ENCODE data around the gene GRID1.

DNA sequence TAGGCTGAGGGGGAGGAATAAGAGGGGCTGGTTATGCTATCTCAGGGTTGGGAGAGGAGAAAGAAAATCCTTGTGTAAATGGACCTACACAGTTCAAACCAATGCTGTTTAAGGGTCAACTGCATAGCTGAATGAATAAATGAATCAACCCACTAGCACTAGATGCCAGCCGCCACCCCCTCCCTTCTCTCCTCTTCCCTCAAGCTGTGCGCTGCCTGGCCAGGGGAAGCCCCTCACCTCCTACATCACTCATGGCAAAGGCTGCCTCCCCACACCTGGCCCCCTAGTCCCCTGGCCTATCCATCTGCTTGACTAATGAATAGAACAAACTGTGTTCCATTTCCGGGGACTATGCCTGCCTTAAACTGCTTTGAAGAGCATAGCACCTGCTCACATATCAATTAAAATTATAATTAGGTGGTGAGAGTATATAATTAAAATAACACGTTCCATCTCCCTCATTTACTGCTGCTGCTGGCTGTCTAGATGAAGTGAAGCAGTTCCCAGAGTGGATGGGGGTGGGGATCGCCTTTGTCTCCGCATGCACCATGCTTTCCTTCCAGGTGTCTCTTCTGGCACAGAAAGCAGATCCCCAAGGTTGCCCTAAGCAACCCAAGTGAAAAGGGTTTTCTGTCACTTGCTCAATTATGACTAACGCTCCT lies 32.6 kb downstream of the GRID1 start:
- TF ChIP-seq, protein P1, sequence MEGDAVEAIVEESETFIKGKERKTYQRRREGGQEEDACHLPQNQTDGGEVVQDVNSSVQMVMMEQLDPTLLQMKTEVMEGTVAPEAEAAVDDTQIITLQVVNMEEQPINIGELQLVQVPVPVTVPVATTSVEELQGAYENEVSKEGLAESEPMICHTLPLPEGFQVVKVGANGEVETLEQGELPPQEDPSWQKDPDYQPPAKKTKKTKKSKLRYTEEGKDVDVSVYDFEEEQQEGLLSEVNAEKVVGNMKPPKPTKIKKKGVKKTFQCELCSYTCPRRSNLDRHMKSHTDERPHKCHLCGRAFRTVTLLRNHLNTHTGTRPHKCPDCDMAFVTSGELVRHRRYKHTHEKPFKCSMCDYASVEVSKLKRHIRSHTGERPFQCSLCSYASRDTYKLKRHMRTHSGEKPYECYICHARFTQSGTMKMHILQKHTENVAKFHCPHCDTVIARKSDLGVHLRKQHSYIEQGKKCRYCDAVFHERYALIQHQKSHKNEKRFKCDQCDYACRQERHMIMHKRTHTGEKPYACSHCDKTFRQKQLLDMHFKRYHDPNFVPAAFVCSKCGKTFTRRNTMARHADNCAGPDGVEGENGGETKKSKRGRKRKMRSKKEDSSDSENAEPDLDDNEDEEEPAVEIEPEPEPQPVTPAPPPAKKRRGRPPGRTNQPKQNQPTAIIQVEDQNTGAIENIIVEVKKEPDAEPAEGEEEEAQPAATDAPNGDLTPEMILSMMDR (IDR thresholded peaks at IDR 0.05), result no peak
- TF ChIP-seq POLR2AphosphoS5 (IDR thresholded peaks at IDR 0.05; ENCODE audit: insufficient read depth in 1 of 2, low read depth in 1 of 2), result no peak
- TF ChIP-seq POLR2A (IDR thresholded peaks at IDR 0.05), result no peak
